Endodermal cell (in vitro differentiated cells): ENCODE data around the gene HHIP. TPM values are rescaled to one million over a fixed set of nuclear protein-coding genes. Genes with fewer than 3 reads are reported as not detected.

ENCODE experiments used
- DNase-seq: peaks from one replicate; pipeline ENCODE4 v3.0.0-alpha.2; 2017
- H3K27ac ChIP-seq: 2 replicates; pipeline ENCODE4 v1.5.1; 2013; ENCODE audit warnings: mild to moderate bottlenecking, low read depth, low read length, moderate library complexity
- H3K27me3 ChIP-seq: 2 replicates; pipeline ENCODE4 v1.6.1; 2013; ENCODE audit warnings: mild to moderate bottlenecking, low read length, moderate library complexity; ENCODE audit not compliant: insufficient read depth, control insufficient read depth, poor library complexity, severe bottlenecking
- H3K36me3 ChIP-seq: 2 replicates; pipeline ENCODE4 v1.7.0; 2013; ENCODE audit warnings: mild to moderate bottlenecking, low read length, moderate library complexity; ENCODE audit not compliant: control insufficient read depth, insufficient read depth
- H3K4me1 ChIP-seq: one replicate; pipeline ENCODE4 v1.7.0; 2013; ENCODE audit warnings: low read length; ENCODE audit not compliant: control insufficient read depth, insufficient read depth
- H3K4me3 ChIP-seq: 2 replicates; pipeline ENCODE4 v1.5.1; 2013; ENCODE audit warnings: mild to moderate bottlenecking, low read length, moderate library complexity
- H3K9ac ChIP-seq: 2 replicates; pipeline ENCODE4 v1.6.1; 2013; ENCODE audit warnings: mild to moderate bottlenecking, low read length, moderate library complexity; ENCODE audit not compliant: poor library complexity, severe bottlenecking; ENCODE audit errors: extremely low read depth
- H3K9me3 ChIP-seq: 2 replicates; pipeline ENCODE4 v1.6.1; 2013; ENCODE audit warnings: mild to moderate bottlenecking, low read length, moderate library complexity; ENCODE audit not compliant: control insufficient read depth
- H3K27ac Mint-ChIP-seq: 2 replicates; pipeline ENCODE4 v1.8.0; 2020; ENCODE audit warnings: mixed read lengths
- H3K27me3 Mint-ChIP-seq: 2 replicates; pipeline ENCODE4 v1.8.0; 2021; ENCODE audit warnings: mild to moderate bottlenecking, mixed read lengths; ENCODE audit not compliant: insufficient read depth
- H3K36me3 Mint-ChIP-seq: 2 replicates; pipeline ENCODE4 v1.8.0; 2020; ENCODE audit warnings: low read depth, mixed read lengths
- H3K4me1 Mint-ChIP-seq: 2 replicates; pipeline ENCODE4 v1.8.0; 2020; ENCODE audit warnings: mixed read lengths
- H3K4me3 Mint-ChIP-seq: 2 replicates; pipeline ENCODE4 v1.8.0; 2020; ENCODE audit warnings: mild to moderate bottlenecking, moderate library complexity, mixed read lengths
- H3K9me3 Mint-ChIP-seq: 2 replicates; pipeline ENCODE4 v1.8.0; 2020; ENCODE audit warnings: mild to moderate bottlenecking, mixed read lengths
- WGBS, 2 experiments: methylation state at CpG; one replicate each; pipeline versions ENCODE4 v1.1.5 to v1.1.7; 2013; ENCODE audit warnings: missing lambda C conversion rate in 2 of 2, mixed read lengths in 1 of 2; ENCODE audit not compliant: insufficient coverage in 1 of 2, insufficient read length in 1 of 2; 5-methylcytosine and 5-hydroxymethylcytosine counted together
- total RNA-seq, 2 donors: library from RNA; stranded (reverse); fragmentation: NEBNext Ultra II Directional in 1 of 2; extraction: Animal tissue kit (Norgen Biotek cat#: 25700) in 1 of 2; gene quantifications; 2 replicates in 1 of 2; 3 replicates in 1 of 2; pipeline ENCODE4 v1.2.1, GENCODE V29; 2021
- TF ChIP-seq, protein P1 (sequence below): fragments of 200-600 bp; sonication (generic); conservative IDR thresholded peaks from 2 replicates; pipeline ENCODE4 v1.5.0; 2021; ENCODE audit warnings: antibody characterized with exemption, mild to moderate bottlenecking

Gene HHIP
- total RNA-seq, 2 donors from 2014 or later: 1.8 to 3.4 TPM

DNA sequence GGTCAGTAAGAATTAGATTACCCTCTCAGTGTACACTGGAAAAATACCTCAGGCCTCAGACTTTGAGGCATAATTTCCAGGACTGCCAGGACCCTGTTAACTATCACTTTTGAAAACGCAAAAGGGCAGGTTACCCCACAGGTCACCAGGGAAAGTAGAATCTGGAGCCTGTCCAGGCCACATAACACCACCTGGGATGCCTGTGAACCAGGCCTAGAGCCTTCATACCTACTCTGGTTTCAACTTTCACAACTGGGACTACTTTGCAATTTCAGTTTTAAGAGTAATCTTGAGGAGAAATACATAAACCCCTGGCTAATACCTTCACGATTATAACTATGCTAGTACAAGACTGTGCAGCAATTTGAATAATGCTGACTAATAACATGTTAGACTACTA is 132.4 kb downstream of the HHIP start:
- Histone ChIP-seq H3K9ac (no peak overlapping the region), H3K4me1 (no peaks in the 10 kb centered on the region), H3K9me3 (no peaks in the 10 kb centered on the region), H3K27me3 (no peaks in the 10 kb centered on the region), H3K27ac (no peak overlapping the region), H3K36me3 (no peaks in the 10 kb centered on the region), H3K4me3 (no peak overlapping the region)
- H3K27ac Mint-ChIP-seq: no peak overlapping the region
- H3K9me3 Mint-ChIP-seq: no peaks in the 10 kb centered on the region
- peaks cover 2% of the 10 kb centered on the region for H3K27me3 Mint-ChIP-seq
- TF ChIP-seq, protein P1, sequence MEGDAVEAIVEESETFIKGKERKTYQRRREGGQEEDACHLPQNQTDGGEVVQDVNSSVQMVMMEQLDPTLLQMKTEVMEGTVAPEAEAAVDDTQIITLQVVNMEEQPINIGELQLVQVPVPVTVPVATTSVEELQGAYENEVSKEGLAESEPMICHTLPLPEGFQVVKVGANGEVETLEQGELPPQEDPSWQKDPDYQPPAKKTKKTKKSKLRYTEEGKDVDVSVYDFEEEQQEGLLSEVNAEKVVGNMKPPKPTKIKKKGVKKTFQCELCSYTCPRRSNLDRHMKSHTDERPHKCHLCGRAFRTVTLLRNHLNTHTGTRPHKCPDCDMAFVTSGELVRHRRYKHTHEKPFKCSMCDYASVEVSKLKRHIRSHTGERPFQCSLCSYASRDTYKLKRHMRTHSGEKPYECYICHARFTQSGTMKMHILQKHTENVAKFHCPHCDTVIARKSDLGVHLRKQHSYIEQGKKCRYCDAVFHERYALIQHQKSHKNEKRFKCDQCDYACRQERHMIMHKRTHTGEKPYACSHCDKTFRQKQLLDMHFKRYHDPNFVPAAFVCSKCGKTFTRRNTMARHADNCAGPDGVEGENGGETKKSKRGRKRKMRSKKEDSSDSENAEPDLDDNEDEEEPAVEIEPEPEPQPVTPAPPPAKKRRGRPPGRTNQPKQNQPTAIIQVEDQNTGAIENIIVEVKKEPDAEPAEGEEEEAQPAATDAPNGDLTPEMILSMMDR: no peak
- 87 to 94% methylated on average over 2 of the region's 2 CpGs for WGBS, 2 experiments
- H3K36me3 Mint-ChIP-seq: no peaks in the 10 kb centered on the region
- DNase-seq: no peak
- no peak overlapping the region for H3K4me3 Mint-ChIP-seq
- H3K4me1 Mint-ChIP-seq: no peaks in the 10 kb centered on the region

DNA sequence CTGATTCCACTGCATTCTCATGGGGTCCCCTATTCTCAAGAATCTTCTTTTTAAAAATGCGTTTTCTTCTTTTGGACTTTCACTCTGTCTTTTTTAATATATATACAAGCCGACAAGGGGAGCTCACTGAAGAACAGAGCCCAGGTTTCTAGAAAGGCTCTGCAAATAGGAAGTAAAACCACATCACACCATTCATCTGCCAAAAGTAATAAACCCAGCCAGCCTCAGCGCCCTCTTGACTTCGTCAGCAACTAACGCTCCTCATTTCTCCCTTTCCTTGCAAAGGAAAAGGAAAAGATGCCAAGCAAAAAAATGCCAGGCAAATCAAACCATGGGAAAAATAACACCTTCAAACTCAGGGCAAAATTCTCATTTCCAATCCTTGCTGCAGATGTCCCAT is 136.4 kb downstream of the HHIP start:
- no peaks in the 10 kb centered on the region for H3K9me3 Mint-ChIP-seq
- no peak overlapping the region for H3K27ac Mint-ChIP-seq
- no peaks in the 10 kb centered on the region for H3K27me3 ChIP-seq
- TF ChIP-seq, protein P1: no peak
- whole genome bisulfite sequencing, 2 experiments: 92 to 100% methylated on average over 1 to 5 of the region's 5 CpGs
- H3K4me3 Mint-ChIP-seq: no peak overlapping the region
- H3K27me3 Mint-ChIP-seq: no peaks in the 10 kb centered on the region
- H3K36me3 ChIP-seq: no peaks in the 10 kb centered on the region
- H3K9me3 ChIP-seq: no peaks in the 10 kb centered on the region
- no peak overlapping the region for H3K27ac ChIP-seq
- no peaks in the 10 kb centered on the region for H3K4me1 ChIP-seq
- peaks cover 3% of the 10 kb centered on the region for H3K4me1 Mint-ChIP-seq
- no peaks in the 10 kb centered on the region for H3K36me3 Mint-ChIP-seq
- no peak overlapping the region for H3K4me3 ChIP-seq
- H3K9ac ChIP-seq: no peak overlapping the region
- DNase-seq: no peak

- 88 to 94% methylated on average over 3 of the region's 3 CpGs for WGBS, 2 experiments
- H3K9me3 Mint-ChIP-seq: peaks cover 4% of the 10 kb centered on the region
- H3K4me3 Mint-ChIP-seq: no peak overlapping the region
- TF ChIP-seq, protein P1: no peak
- Histone ChIP-seq H3K9me3 (peaks cover 5% of the 10 kb centered on the region), H3K4me3 (no peak overlapping the region), H3K27me3 (no peaks in the 10 kb centered on the region), H3K27ac (no peak overlapping the region), H3K4me1 (no peaks in the 10 kb centered on the region), H3K36me3 (no peaks in the 10 kb centered on the region), H3K9ac (no peak overlapping the region)
- DNase-seq: no peak
- no peak overlapping the region for H3K27ac Mint-ChIP-seq
- H3K4me1 Mint-ChIP-seq: peaks cover 7% of the 10 kb centered on the region
- H3K36me3 Mint-ChIP-seq: no peaks in the 10 kb centered on the region
- no peaks in the 10 kb centered on the region for H3K27me3 Mint-ChIP-seq
Measured at GRCh38 chr4:144785961-144786360, 140.0 kb downstream of the HHIP start.
